HepG2 (cell line): ENCODE measurements around the gene P3R3URF.

Source experiments
- CBFB ChIP-seq: sonication (generic); formaldehyde crosslinking; IDR thresholded peaks from 2 replicates; pipeline ENCODE4 v1.4.0; 2020; ENCODE audit warnings: missing genetic modification reagents
- CTCF ChIP-seq: sonication (generic); formaldehyde crosslinking; IDR thresholded peaks from 2 replicates; pipeline ENCODE4 v1.5.0; 2020; ENCODE audit warnings: mild to moderate bottlenecking, missing genetic modification reagents, moderate library complexity
- GABPA ChIP-seq, 2 experiments: IDR thresholded peaks; 2 replicates each; pipeline ENCODE4 v1.6.1; 2011 to 2016; ENCODE audit warnings: low read depth in 2 of 2, low read length in 1 of 2, missing biosample characterization in 1 of 2, missing genetic modification characterization in 1 of 2
- HNF1B ChIP-seq: sonication (generic); formaldehyde crosslinking; IDR thresholded peaks from 2 replicates; pipeline ENCODE4 v1.5.1; 2020; ENCODE audit warnings: mild to moderate bottlenecking, moderate library complexity, missing genetic modification reagents
- MAZ ChIP-seq, 2 experiments: sonication (generic) in 1 of 2; formaldehyde crosslinking in 1 of 2; IDR thresholded peaks; 2 replicates each; pipeline versions ENCODE4 v1.5.0 to v1.6.1; 2012 to 2020; ENCODE audit warnings: low read depth in 2 of 2, mild to moderate bottlenecking in 2 of 2, borderline replicate concordance in 1 of 2, improper control_type of control experiment in 1 of 2, low read length in 1 of 2, missing genetic modification reagents in 1 of 2, moderate library complexity in 1 of 2
- MXI1 ChIP-seq: IDR thresholded peaks from 3 replicates; pipeline ENCODE4 v1.6.1; 2012; ENCODE audit warnings: low read depth, low read length, inconsistent platforms, borderline replicate concordance
- SALL2 ChIP-seq: sonication (generic); formaldehyde crosslinking; IDR thresholded peaks from 2 replicates; pipeline ENCODE4 v1.8.1; 2023; ENCODE audit warnings: mild to moderate bottlenecking, missing genetic modification reagents, inconsistent platforms
- ZBTB2 ChIP-seq: sonication (generic); formaldehyde crosslinking; IDR thresholded peaks from 2 replicates; pipeline ENCODE4 v1.8.0; 2022; ENCODE audit warnings: low read depth, missing genetic modification reagents
- ZNF367 ChIP-seq: sonication (generic); formaldehyde crosslinking; IDR thresholded peaks from 2 replicates; pipeline ENCODE4 v1.4.0; 2020; ENCODE audit warnings: missing genetic modification reagents, borderline replicate concordance

GRCh38 chr1:46211051-46211450 lies 34.8 kb upstream of the P3R3URF start:
- no peak for TF ChIP-seq CTCF (CRISPR knock-in tag)
- no peak for TF ChIP-seq SALL2
- TF ChIP-seq CBFB (CRISPR knock-in tag) = no peak
- TF ChIP-seq MAZ (IDR thresholded peaks at IDR 0.05; ENCODE audit: borderline replicate concordance, low read depth, low read length) = no peak
- no peak for TF ChIP-seq MAZ (CRISPR knock-in tag; IDR thresholded peaks at IDR 0.05; ENCODE audit: low read depth)
- TF ChIP-seq HNF1B = no peak
- TF ChIP-seq MXI1 = no peak
- TF ChIP-seq ZBTB2 (CRISPR knock-in tag) = no peak
- no peak for TF ChIP-seq GABPA (IDR thresholded peaks at IDR 0.05; ENCODE audit: low read depth, low read length)
- no peak for TF ChIP-seq GABPA (CRISPR knock-in tag; IDR thresholded peaks at IDR 0.05; ENCODE audit: low read depth)
- no peak for TF ChIP-seq ZNF367 (CRISPR knock-in tag)
